Endothelial cell (in vitro differentiated cells): ENCODE data around the gene TMEFF1. TPM values are rescaled to one million over a fixed set of nuclear protein-coding genes. Genes with fewer than 3 reads are reported as not detected.

Source experiments
- DNase-seq: peaks from one replicate; pipeline ENCODE4 v3.0.0; 2021; ENCODE audit warnings: low spot score
- H3K27ac Mint-ChIP-seq: one replicate; pipeline ENCODE4 v1.8.0; 2021; ENCODE audit warnings: mixed read lengths, inconsistent platforms; ENCODE audit not compliant: unreplicated experiment
- H3K27me3 Mint-ChIP-seq: one replicate; pipeline ENCODE4 v1.8.0; 2021; ENCODE audit warnings: mild to moderate bottlenecking, moderate library complexity, mixed read lengths, inconsistent platforms; ENCODE audit not compliant: unreplicated experiment
- H3K36me3 Mint-ChIP-seq: one replicate; pipeline ENCODE4 v1.8.0; 2021; ENCODE audit warnings: mild to moderate bottlenecking, low read depth, mixed read lengths, inconsistent platforms; ENCODE audit not compliant: unreplicated experiment
- H3K4me1 Mint-ChIP-seq: one replicate; pipeline ENCODE4 v1.8.0; 2021; ENCODE audit warnings: mild to moderate bottlenecking, mixed read lengths, inconsistent platforms; ENCODE audit not compliant: unreplicated experiment
- H3K4me3 Mint-ChIP-seq: one replicate; pipeline ENCODE4 v1.8.0; 2021; ENCODE audit warnings: mild to moderate bottlenecking, mixed read lengths, inconsistent platforms; ENCODE audit not compliant: unreplicated experiment
- H3K9me3 Mint-ChIP-seq: one replicate; pipeline ENCODE4 v1.8.0; 2021; ENCODE audit warnings: mixed read lengths, inconsistent platforms; ENCODE audit not compliant: unreplicated experiment
- CTCF ChIP-seq: fragments of 200-600 bp; sonication (generic); IDR thresholded peaks from one replicate; pipeline ENCODE4 v1.5.0; 2021; ENCODE audit warnings: antibody characterized with exemption; ENCODE audit not compliant: unreplicated experiment
- total RNA-seq: library from RNA; stranded (reverse); fragmentation: NEBNext Ultra II Directional; extraction: Animal tissue kit (Norgen Biotek cat#: 25700); gene quantifications from one replicate; pipeline ENCODE4 v1.2.1, GENCODE V29; 2021; ENCODE audit not compliant: unreplicated experiment

Gene TMEFF1
- total RNA-seq, 1 donor from 2014 or later = 45.8 TPM

DNA sequence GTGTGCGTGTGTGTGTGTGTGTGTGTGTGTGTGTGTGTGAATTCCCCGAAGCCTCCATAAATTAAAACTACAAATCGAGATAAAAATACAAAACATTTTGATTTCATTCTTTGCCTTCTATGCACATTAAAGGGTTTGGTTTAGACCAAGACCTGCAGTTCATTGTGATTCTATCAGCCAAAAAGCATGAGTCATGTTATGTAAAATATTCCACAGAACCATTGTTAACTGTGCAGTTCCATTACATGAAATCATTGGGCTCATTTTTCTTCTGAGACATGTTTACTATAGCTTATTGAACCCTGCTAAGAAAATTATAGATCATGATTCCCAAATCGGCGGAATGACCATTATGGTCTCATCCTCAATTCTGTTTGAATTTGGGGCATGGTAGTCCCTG is 116.6 kb downstream of the TMEFF1 start:
- H3K27me3 Mint-ChIP-seq = no peaks in the 10 kb centered on the region

GRCh38 chr9:100590481-100590880 is 117.5 kb downstream of the TMEFF1 start:
- no peaks in the 10 kb centered on the region for H3K9me3 Mint-ChIP-seq
- no peaks in the 10 kb centered on the region for H3K36me3 Mint-ChIP-seq
- peaks cover 18% of the 10 kb centered on the region for H3K4me1 Mint-ChIP-seq
- no peak overlapping the region for H3K4me3 Mint-ChIP-seq
- no peak for TF ChIP-seq CTCF
- no peak overlapping the region for H3K27ac Mint-ChIP-seq
- no peaks in the 10 kb centered on the region for H3K27me3 Mint-ChIP-seq
- DNase-seq = no peak

More for the DNA sequence above, 116.6 kb downstream of the TMEFF1 start:
- DNase-seq = no peak
- Mint-ChIP-seq H3K27ac (no peak overlapping the region), H3K9me3 (no peaks in the 10 kb centered on the region), H3K4me1 (peaks cover 13% of the 10 kb centered on the region), H3K36me3 (no peaks in the 10 kb centered on the region), H3K4me3 (no peak overlapping the region)
- no peak for TF ChIP-seq CTCF

- Mint-ChIP-seq H3K4me3 (no peak overlapping the region), H3K36me3 (no peaks in the 10 kb centered on the region), H3K27me3 (no peaks in the 10 kb centered on the region), H3K9me3 (no peaks in the 10 kb centered on the region), H3K4me1 (peaks cover 19% of the 10 kb centered on the region), H3K27ac (no peak overlapping the region)
- no peak for DNase-seq
- no peak for TF ChIP-seq CTCF
Measured at GRCh38 chr9:100591139-100591538, 118.2 kb downstream of the TMEFF1 start.

DNA sequence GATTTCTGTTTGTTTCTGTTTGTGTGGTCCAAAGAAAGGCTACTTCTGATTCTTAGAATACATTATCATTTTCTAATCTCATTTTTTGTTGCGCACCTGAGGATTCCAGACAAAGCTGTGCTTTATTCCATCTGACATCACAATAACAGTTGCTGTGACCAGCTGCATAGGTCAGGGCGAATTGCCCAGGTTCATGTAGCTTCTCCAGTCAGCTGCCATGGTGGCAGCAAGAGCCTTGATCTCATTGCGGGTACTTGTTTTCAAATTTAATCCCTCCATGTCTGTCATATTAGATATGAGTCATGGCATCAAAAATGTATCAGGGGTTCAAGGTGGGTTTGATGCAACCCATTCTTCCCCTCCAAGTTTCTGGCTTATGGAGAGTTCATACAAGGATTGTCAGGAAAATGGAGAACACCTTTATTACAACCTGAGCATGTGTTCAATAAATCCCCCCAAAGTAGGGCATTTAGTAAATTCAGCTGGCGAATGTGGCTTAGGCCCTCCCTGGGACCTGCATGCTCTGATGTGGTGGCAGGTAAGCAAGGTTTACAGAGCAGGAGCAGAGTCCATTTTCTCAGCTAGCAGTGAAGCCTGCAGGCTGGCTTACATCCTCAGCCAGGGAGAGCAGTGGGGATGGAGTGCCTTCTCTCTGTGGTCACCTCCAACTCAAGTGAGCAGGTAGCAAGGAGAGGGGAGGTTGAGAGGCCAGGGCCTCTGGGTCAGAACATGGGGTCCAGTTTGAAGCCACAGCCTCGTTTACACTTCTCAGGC is 118.9 kb downstream of the TMEFF1 start:
- H3K4me3 Mint-ChIP-seq = no peak overlapping the region
- peaks cover 2% of the 10 kb centered on the region for H3K27me3 Mint-ChIP-seq
- H3K9me3 Mint-ChIP-seq = no peaks in the 10 kb centered on the region
- no peak for TF ChIP-seq CTCF
- H3K4me1 Mint-ChIP-seq = peaks cover 16% of the 10 kb centered on the region
- no peak overlapping the region for H3K27ac Mint-ChIP-seq
- DNase-seq = no peak
- no peaks in the 10 kb centered on the region for H3K36me3 Mint-ChIP-seq

- H3K4me3 Mint-ChIP-seq = no peak overlapping the region
- TF ChIP-seq CTCF = peak; percentile 75
- H3K9me3 Mint-ChIP-seq = no peaks in the 10 kb centered on the region
- H3K4me1 Mint-ChIP-seq = peaks cover 18% of the 10 kb centered on the region
- peaks cover 5% of the 10 kb centered on the region for H3K27me3 Mint-ChIP-seq
- H3K36me3 Mint-ChIP-seq = no peaks in the 10 kb centered on the region
- H3K27ac Mint-ChIP-seq = peak overlapping the region; percentile 69
- DNase-seq = peak; percentile 71
Measured at GRCh38 chr9:100595391-100596199, 122.6 kb downstream of the TMEFF1 start.
